Osteoblast (primary cell): ENCODE measurements around the gene ADAM22. TPM values are rescaled to one million over a fixed set of nuclear protein-coding genes. Genes with fewer than 3 reads are reported as not detected.
"Not testable (repeated sequence)": the region's sequence is repeated elsewhere in the genome, so short reads cannot be mapped to it uniquely, and the experiment has no call there.

Experiments
- DNase-seq: peaks from one replicate; pipeline ENCODE4 v3.0.0; 2011; ENCODE audit warnings: low spot score, mixed read lengths; ENCODE audit not compliant: insufficient read length; ENCODE audit errors: missing footprints
- H2AFZ ChIP-seq: 2 replicates; pipeline ENCODE4 v1.6.0; 2011; ENCODE audit warnings: mild to moderate bottlenecking, low read length
- H3K27ac ChIP-seq: 2 replicates; pipeline ENCODE4 v1.5.1; 2011; ENCODE audit warnings: mild to moderate bottlenecking, low read depth, low read length, moderate library complexity
- H3K27me3 ChIP-seq: 2 replicates; pipeline ENCODE4 v1.6.0; 2012; ENCODE audit warnings: mild to moderate bottlenecking, control low read depth, inconsistent platforms, low read length, moderate library complexity; ENCODE audit not compliant: insufficient read depth
- H3K36me3 ChIP-seq: 2 replicates; pipeline ENCODE4 v1.5.1; 2011; ENCODE audit warnings: mild to moderate bottlenecking, low read length, control low read depth, moderate library complexity; ENCODE audit not compliant: insufficient read depth
- H3K4me1 ChIP-seq: 2 replicates; pipeline ENCODE4 v1.5.1; 2011; ENCODE audit warnings: mild to moderate bottlenecking, low read length, control low read depth, moderate library complexity; ENCODE audit not compliant: insufficient read depth
- H3K4me2 ChIP-seq: 2 replicates; pipeline ENCODE4 v1.6.0; 2011; ENCODE audit warnings: mild to moderate bottlenecking, low read length; ENCODE audit not compliant: insufficient read depth
- H3K4me3 ChIP-seq: fragments of 200-600 bp; sonication (generic); 3 replicates; pipeline ENCODE4 v1.5.1; 2012; ENCODE audit warnings: mild to moderate bottlenecking, low read length, inconsistent platforms; ENCODE audit not compliant: insufficient read depth
- H3K79me2 ChIP-seq: 2 replicates; pipeline ENCODE4 v1.6.0; 2012; ENCODE audit warnings: mild to moderate bottlenecking, low read length, control low read depth, inconsistent platforms; ENCODE audit not compliant: insufficient read depth
- H3K9me3 ChIP-seq: 2 replicates; pipeline ENCODE4 v1.5.1; 2011; ENCODE audit warnings: low read depth, low read length, control low read depth
- H4K20me1 ChIP-seq: 2 replicates; pipeline ENCODE4 v1.6.0; 2012; ENCODE audit warnings: mild to moderate bottlenecking, low read length, control low read depth; ENCODE audit not compliant: insufficient read depth
- CTCF ChIP-seq: IDR thresholded peaks from 2 replicates; pipeline ENCODE4 v1.5.1; 2011; ENCODE audit warnings: mild to moderate bottlenecking, low read depth, low read length, moderate library complexity; ENCODE audit errors: extremely low read depth
- total RNA-seq: library from RNA; depleted of rRNA; stranded (reverse); fragments of >200 nt; gene quantifications from 2 replicates; pipeline ENCODE4 v1.2.3, GENCODE V29; 2012

The ADAM22 gene
- total RNA-seq, 1 donor = 0.36 TPM

GRCh38 chr7:88155756-88156155 lies 221.7 kb downstream of the ADAM22 start:
- Histone ChIP-seq H3K27ac (no peak overlapping the region), H3K4me1 (no peaks in the 10 kb centered on the region), H4K20me1 (no peaks in the 10 kb centered on the region), H3K79me2 (no peaks in the 10 kb centered on the region), H2AFZ (no peak overlapping the region), H3K9me3 (no peaks in the 10 kb centered on the region), H3K4me3 (no peak overlapping the region), H3K36me3 (no peaks in the 10 kb centered on the region), H3K4me2 (no peak overlapping the region), H3K27me3 (no peaks in the 10 kb centered on the region)
- no peak for DNase-seq
- TF ChIP-seq CTCF = no peak

DNA sequence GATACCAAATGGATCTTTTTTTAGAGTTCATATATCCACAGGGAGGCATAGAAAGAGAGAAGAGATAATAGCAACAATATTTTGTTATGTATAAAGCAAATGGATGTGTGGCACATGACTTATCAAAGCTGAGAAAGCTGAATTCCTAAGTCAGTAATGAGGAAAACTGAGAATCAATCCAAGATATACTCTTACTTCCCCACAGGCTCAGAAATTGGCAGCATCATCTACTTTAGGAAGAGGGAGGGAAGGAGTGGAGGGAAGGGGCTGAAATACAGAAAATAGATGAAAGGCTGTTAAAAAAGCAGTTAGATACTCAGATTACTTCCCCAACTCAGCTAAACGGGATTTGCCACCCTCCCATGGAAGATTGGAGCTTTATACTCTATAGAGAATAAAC lies 222.3 kb downstream of the ADAM22 start:
- no peak overlapping the region for H3K27ac ChIP-seq
- no peak overlapping the region for H2AFZ ChIP-seq
- H3K36me3 ChIP-seq = no peaks in the 10 kb centered on the region
- H3K79me2 ChIP-seq = no peaks in the 10 kb centered on the region
- no peaks in the 10 kb centered on the region for H4K20me1 ChIP-seq
- H3K4me3 ChIP-seq = no peak overlapping the region
- no peak overlapping the region for H3K4me2 ChIP-seq
- no peak for DNase-seq
- no peaks in the 10 kb centered on the region for H3K4me1 ChIP-seq
- H3K27me3 ChIP-seq = no peaks in the 10 kb centered on the region
- TF ChIP-seq CTCF = no peak
- no peaks in the 10 kb centered on the region for H3K9me3 ChIP-seq

- H3K36me3 ChIP-seq, DNase-seq, H3K27me3 ChIP-seq, H3K4me1 ChIP-seq, H3K4me3 ChIP-seq, H3K9me3 ChIP-seq, H4K20me1 ChIP-seq, H3K27ac ChIP-seq, H2AFZ ChIP-seq, H3K4me2 ChIP-seq, H3K79me2 ChIP-seq: not testable (repeated sequence)
Measured at GRCh38 chr7:88159741-88160140, 225.7 kb downstream of the ADAM22 start.

DNA sequence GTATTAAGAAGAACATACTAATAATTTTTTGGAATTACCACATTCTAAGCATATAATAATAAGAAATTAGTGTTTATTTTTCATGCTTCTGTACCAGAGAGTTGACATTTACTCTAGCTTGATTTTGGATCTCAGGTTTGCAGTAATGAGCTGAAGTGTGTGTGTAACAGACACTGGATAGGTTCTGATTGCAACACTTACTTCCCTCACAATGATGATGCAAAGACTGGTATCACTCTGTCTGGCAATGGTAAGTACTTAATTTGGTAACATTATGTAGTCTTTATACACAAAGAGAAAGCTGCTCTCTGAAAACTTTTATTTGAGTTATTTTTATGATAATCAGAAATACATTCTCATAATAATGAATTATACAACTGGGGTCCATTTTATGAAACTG lies 231.6 kb downstream of the ADAM22 start:
- no peaks in the 10 kb centered on the region for H4K20me1 ChIP-seq
- no peak for DNase-seq
- H3K4me3 ChIP-seq = no peak overlapping the region
- no peak overlapping the region for H2AFZ ChIP-seq
- TF ChIP-seq CTCF = no peak
- H3K9me3 ChIP-seq = no peaks in the 10 kb centered on the region
- no peak overlapping the region for H3K4me2 ChIP-seq
- H3K79me2 ChIP-seq = no peaks in the 10 kb centered on the region
- H3K4me1 ChIP-seq = no peaks in the 10 kb centered on the region
- no peak overlapping the region for H3K27ac ChIP-seq
- no peaks in the 10 kb centered on the region for H3K36me3 ChIP-seq
- no peaks in the 10 kb centered on the region for H3K27me3 ChIP-seq

- Histone ChIP-seq H3K4me3 (no peak overlapping the region), H4K20me1 (no peaks in the 10 kb centered on the region), H3K27me3 (no peaks in the 10 kb centered on the region), H3K4me1 (no peaks in the 10 kb centered on the region), H3K36me3 (no peaks in the 10 kb centered on the region), H3K79me2 (no peaks in the 10 kb centered on the region), H3K4me2 (no peak overlapping the region), H2AFZ (no peak overlapping the region), H3K27ac (no peak overlapping the region), H3K9me3 (no peaks in the 10 kb centered on the region)
- no peak for TF ChIP-seq CTCF
- no peak for DNase-seq
Measured at GRCh38 chr7:88167223-88167622, 233.2 kb downstream of the ADAM22 start.
